Activated T-cell treated with anti-CD3 and anti-CD28 coated beads for 24 hours (primary cell): ENCODE results near the gene WNK3.

ENCODE experiments used
- DNase-seq: peaks from one replicate; pipeline ENCODE4 v3.0.0-alpha.2; 2020; ENCODE audit warnings: low read depth

WNK3 gene

GRCh38 chrX:54238588-54238987 lies 119.3 kb downstream of the WNK3 start:
- DNase-seq: no peak

- no peak for DNase-seq
Observed at GRCh38 chrX:54237014-54237413, 120.8 kb downstream of the WNK3 start.

GRCh38 chrX:54230435-54231148 lies 127.3 kb downstream of the WNK3 start:
- DNase-seq: no peak

GRCh38 chrX:54223581-54223980 lies 134.3 kb downstream of the WNK3 start:
- DNase-seq: no peak

GRCh38 chrX:54213603-54214002 lies 144.2 kb downstream of the WNK3 start:
- no peak for DNase-seq

- no peak for DNase-seq
Observed at GRCh38 chrX:54208531-54208930, 149.3 kb downstream of the WNK3 start.

GRCh38 chrX:54198262-54198661 lies 159.6 kb downstream of the WNK3 start:
- DNase-seq: no peak

GRCh38 chrX:54194982-54195588 lies 162.8 kb downstream of the WNK3 start:
- DNase-seq: no peak

- DNase-seq: no peak
Observed at GRCh38 chrX:54193085-54193821, 164.6 kb downstream of the WNK3 start.

GRCh38 chrX:54184474-54184873 lies 173.4 kb downstream of the WNK3 start:
- DNase-seq: no peak

GRCh38 chrX:54182864-54183613 lies 174.8 kb downstream of the WNK3 start, which contains the start of gene FAM120C:
TSS of gene FAM120C (minus strand) at chrX:54183254. CDS start at chrX:54183198, 56 bp downstream.
- DNase-seq: peak; percentile 59

- DNase-seq: peak; percentile 46
Observed at GRCh38 chrX:54182194-54182863, 175.5 kb downstream of the WNK3 start.

- no peak for DNase-seq
Observed at GRCh38 chrX:54181202-54181953, 176.5 kb downstream of the WNK3 start.

GRCh38 chrX:54180403-54180802 lies 177.4 kb downstream of the WNK3 start:
- DNase-seq: no peak

GRCh38 chrX:54178100-54178940 lies 179.5 kb downstream of the WNK3 start:
- DNase-seq: no peak

- DNase-seq: no peak
Observed at GRCh38 chrX:54177306-54177705, 180.5 kb downstream of the WNK3 start.

- DNase-seq: no peak
Observed at GRCh38 chrX:54173791-54174190, 184.1 kb downstream of the WNK3 start.

GRCh38 chrX:54172455-54172854 lies 185.4 kb downstream of the WNK3 start:
- no peak for DNase-seq

- no peak for DNase-seq
Observed at GRCh38 chrX:54171527-54172250, 186.2 kb downstream of the WNK3 start.
